GM10266 (cell line): Measurements from ENCODE around the gene TIGD4.

ENCODE experiments used
- DNase-seq: peaks from one replicate; pipeline ENCODE4 v3.0.0; 2012; ENCODE audit errors: extremely low spot score
- CTCF ChIP-seq: IDR thresholded peaks from 2 replicates; pipeline ENCODE4 v1.5.1; 2012; ENCODE audit warnings: mild to moderate bottlenecking, low read depth; ENCODE audit not compliant: control insufficient read depth, insufficient read depth; ENCODE audit errors: missing control alignments

The TIGD4 gene

GRCh38 chr4:152817331-152817730 lies 37.8 kb upstream of the TIGD4 start:
- DNase-seq = no peak
- TF ChIP-seq CTCF = no peak

- DNase-seq = no peak
- TF ChIP-seq CTCF = no peak
These were observed 35.5 kb upstream of the TIGD4 start for GRCh38 chr4:152815078-152815477.

GRCh38 chr4:152810715-152811287 lies 31.3 kb upstream of the TIGD4 start:
- DNase-seq = no peak
- no peak for TF ChIP-seq CTCF

GRCh38 chr4:152808670-152809069 lies 29.1 kb upstream of the TIGD4 start:
- DNase-seq = no peak
- no peak for TF ChIP-seq CTCF

- TF ChIP-seq CTCF = no peak
- DNase-seq = no peak
These were observed 27.8 kb upstream of the TIGD4 start for GRCh38 chr4:152807294-152807829.

GRCh38 chr4:152806501-152807125 lies 27.1 kb upstream of the TIGD4 start:
- DNase-seq = no peak
- no peak for TF ChIP-seq CTCF

- DNase-seq = no peak
These were observed 26.3 kb upstream of the TIGD4 start for GRCh38 chr4:152805818-152806217.

More at GRCh38 chr4:152805818-152806217, 26.3 kb upstream of the TIGD4 start:
- TF ChIP-seq CTCF = no peak
